CD14-positive monocyte (primary cell): Measurements from ENCODE around the gene RNF111. TPM values are rescaled to one million over a fixed set of nuclear protein-coding genes. Genes with fewer than 3 reads are reported as not detected.

Experiments used
- DNase-seq, 3 donors: peaks; one replicate each; pipeline ENCODE4 v3.0.0-alpha.2; 2011 to 2022
- H2AFZ ChIP-seq: 2 replicates; pipeline ENCODE4 v1.6.0; 2012; ENCODE audit warnings: mild to moderate bottlenecking, low read depth, low read length, inconsistent platforms; ENCODE audit not compliant: insufficient read depth, poor library complexity, severe bottlenecking
- H3K27ac ChIP-seq, 2 donors: 1 replicate in 1 of 2; 2 replicates in 1 of 2; pipeline ENCODE4 v1.5.1; 2012 to 2013; ENCODE audit warnings: low read length in 2 of 2, control low read depth in 1 of 2, inconsistent platforms in 1 of 2, low read depth in 1 of 2, mild to moderate bottlenecking in 1 of 2
- H3K27me3 ChIP-seq, 2 donors: one replicate each; pipeline versions ENCODE4 v1.6.0 to v1.6.1; 2011 to 2013; ENCODE audit warnings: low read length in 2 of 2; ENCODE audit not compliant: control insufficient read depth in 2 of 2, insufficient read depth in 2 of 2
- H3K36me3 ChIP-seq, 2 donors: replicated peaks in 1 of 2; 1 replicate in 1 of 2; 2 replicates in 1 of 2; pipeline versions ENCODE4 v1.5.1 to v1.6.1; 2012 to 2013; ENCODE audit warnings: low read length in 2 of 2, control low read depth in 1 of 2, inconsistent platforms in 1 of 2, mild to moderate bottlenecking in 1 of 2; ENCODE audit not compliant: insufficient read depth in 2 of 2, control insufficient read depth in 1 of 2
- H3K4me1 ChIP-seq, 2 donors: 1 replicate in 1 of 2; 2 replicates in 1 of 2; pipeline versions ENCODE4 v1.5.1 to v1.6.1; 2012 to 2013; ENCODE audit warnings: low read length in 2 of 2, control low read depth in 1 of 2, inconsistent platforms in 1 of 2, mild to moderate bottlenecking in 1 of 2, moderate library complexity in 1 of 2; ENCODE audit not compliant: insufficient read depth in 2 of 2, control insufficient read depth in 1 of 2
- H3K4me2 ChIP-seq: replicated peaks from 2 replicates; pipeline ENCODE3; 2012; ENCODE audit warnings: low read length, moderate library complexity, mild to moderate bottlenecking; ENCODE audit not compliant: poor library complexity, severe bottlenecking; ENCODE audit errors: extremely low read depth
- H3K4me3 ChIP-seq, 3 experiments: fragments of 200-600 bp in 1 of 3; sonication (generic) in 1 of 3; replicated peaks in 1 of 3; 1 replicate in 2 of 3; 2 replicates in 1 of 3; pipeline ENCODE4 v1.5.1; 2011 to 2013; ENCODE audit warnings: low read length in 3 of 3, mild to moderate bottlenecking in 3 of 3, control low read depth in 2 of 3, low read depth in 2 of 3, inconsistent platforms in 1 of 3, moderate library complexity in 1 of 3
- H3K79me2 ChIP-seq: 2 replicates; pipeline ENCODE4 v1.6.0; 2012; ENCODE audit warnings: mild to moderate bottlenecking, control low read depth, inconsistent platforms, low read length, moderate library complexity; ENCODE audit not compliant: insufficient read depth
- H3K9ac ChIP-seq: 2 replicates; pipeline ENCODE4 v1.6.0; 2017; ENCODE audit warnings: low read length, mild to moderate bottlenecking; ENCODE audit not compliant: insufficient read depth, poor library complexity, severe bottlenecking
- H3K9me3 ChIP-seq, 2 donors: replicated peaks in 1 of 2; 1 replicate in 1 of 2; 2 replicates in 1 of 2; pipeline versions ENCODE4 v1.5.1 to v1.6.1; 2012 to 2013; ENCODE audit warnings: low read length in 2 of 2, control low read depth in 1 of 2; ENCODE audit not compliant: control insufficient read depth in 1 of 2, insufficient read depth in 1 of 2
- H4K20me1 ChIP-seq: 2 replicates; pipeline ENCODE4 v1.6.0; 2012; ENCODE audit warnings: mild to moderate bottlenecking, low read length, control low read depth, moderate library complexity; ENCODE audit not compliant: insufficient read depth
- H3K27ac Mint-ChIP-seq, 7 donors: one replicate each; pipeline ENCODE4 v1.8.0; 2020; ENCODE audit warnings: mild to moderate bottlenecking in 7 of 7, mixed read lengths in 7 of 7, moderate library complexity in 6 of 7, inconsistent platforms in 2 of 7
- H3K27me3 Mint-ChIP-seq, 3 donors: one replicate each; pipeline ENCODE4 v1.8.0; 2021 to 2022; ENCODE audit warnings: low read depth in 3 of 3, mild to moderate bottlenecking in 3 of 3, mixed read lengths in 3 of 3, moderate library complexity in 3 of 3, inconsistent platforms in 1 of 3
- H3K36me3 Mint-ChIP-seq, 2 donors: one replicate each; pipeline ENCODE4 v1.8.0; 2020; ENCODE audit warnings: mixed read lengths in 2 of 2, inconsistent platforms in 1 of 2, mild to moderate bottlenecking in 1 of 2
- H3K4me1 Mint-ChIP-seq: one replicate; pipeline ENCODE4 v1.8.0; 2020; ENCODE audit warnings: mild to moderate bottlenecking, mixed read lengths
- H3K4me3 Mint-ChIP-seq, 2 donors: one replicate each; pipeline ENCODE4 v1.8.0; 2020; ENCODE audit warnings: mild to moderate bottlenecking in 2 of 2, mixed read lengths in 2 of 2, moderate library complexity in 1 of 2
- H3K9me3 Mint-ChIP-seq, 7 donors: one replicate each; pipeline ENCODE4 v1.8.0; 2020 to 2022; ENCODE audit warnings: mixed read lengths in 7 of 7, mild to moderate bottlenecking in 6 of 7, moderate library complexity in 6 of 7, inconsistent platforms in 2 of 7
- whole genome bisulfite sequencing: methylation state at CpG from one replicate; pipeline ENCODE4 v1.1.5; 2013; ENCODE audit warnings: missing lambda C conversion rate; ENCODE audit not compliant: insufficient coverage; 5-methylcytosine and 5-hydroxymethylcytosine counted together
- intact Hi-C, 2 donors: fragments of 100-400 bp; cut with micrococcal nuclease; formaldehyde crosslinking; loops; one replicate each; pipeline versions ENCODE4 v1.15.0 to v1.15.1; 2023
- polyA plus RNA-seq, 3 donors: library from polyadenylated mRNA; depleted of rRNA in 1 of 3; unstranded in 2 of 3; stranded (reverse) in 1 of 3; fragments of 300-500 nt in 2 of 3; fragments of >200 nt in 1 of 3; fragmentation: Illumina TruSeq in 2 of 3; gene quantifications; 1 replicate in 2 of 3; 2 replicates in 1 of 3; pipeline ENCODE4 v1.2.3, GENCODE V29; 2012 to 2021
- TF ChIP-seq, protein P1 (sequence below): fragments of 200-600 bp; IDR thresholded peaks from one replicate; pipeline ENCODE4 v1.8.0; 2022; ENCODE audit warnings: antibody characterized with exemption, mild to moderate bottlenecking

Gene RNF111
- polyA plus RNA-seq, 3 donors = 10.2 to 28.0 (median 18.2) TPM

DNA sequence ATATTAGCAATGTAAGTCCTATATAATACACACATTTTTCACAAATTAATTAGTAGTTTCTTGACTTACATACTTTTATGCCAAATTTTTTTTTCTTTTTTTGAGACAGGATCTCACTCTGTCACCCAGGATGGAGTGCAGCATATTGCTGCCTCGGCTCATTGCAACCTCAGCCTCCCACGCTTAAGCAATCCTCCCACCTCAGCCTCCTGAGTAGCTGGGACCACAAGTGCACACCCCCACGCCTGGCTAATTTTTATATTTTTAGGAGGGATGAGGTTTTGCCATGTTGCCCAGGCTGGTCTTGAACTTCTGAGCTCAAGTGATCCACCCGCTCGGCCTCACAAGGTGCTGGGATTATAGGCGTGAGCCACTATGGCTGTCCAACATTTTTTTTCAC is 54.6 kb downstream of the RNF111 start:
- Mint-ChIP-seq H3K36me3 (peaks cover 33 to 51% of the 10 kb centered on the region in 2 donors), H3K27ac (peak overlapping the region in 1 of 7 donors; percentile 41), H3K9me3 (no peaks in the 10 kb centered on the region), H3K4me3 (no peak overlapping the region), H3K4me1 (peaks cover 12% of the 10 kb centered on the region), H3K27me3 (no peaks in the 10 kb centered on the region)
- no peak overlapping the region for H3K27ac ChIP-seq
- peaks cover 99% of the 10 kb centered on the region for H3K79me2 ChIP-seq
- TF ChIP-seq, protein P1, sequence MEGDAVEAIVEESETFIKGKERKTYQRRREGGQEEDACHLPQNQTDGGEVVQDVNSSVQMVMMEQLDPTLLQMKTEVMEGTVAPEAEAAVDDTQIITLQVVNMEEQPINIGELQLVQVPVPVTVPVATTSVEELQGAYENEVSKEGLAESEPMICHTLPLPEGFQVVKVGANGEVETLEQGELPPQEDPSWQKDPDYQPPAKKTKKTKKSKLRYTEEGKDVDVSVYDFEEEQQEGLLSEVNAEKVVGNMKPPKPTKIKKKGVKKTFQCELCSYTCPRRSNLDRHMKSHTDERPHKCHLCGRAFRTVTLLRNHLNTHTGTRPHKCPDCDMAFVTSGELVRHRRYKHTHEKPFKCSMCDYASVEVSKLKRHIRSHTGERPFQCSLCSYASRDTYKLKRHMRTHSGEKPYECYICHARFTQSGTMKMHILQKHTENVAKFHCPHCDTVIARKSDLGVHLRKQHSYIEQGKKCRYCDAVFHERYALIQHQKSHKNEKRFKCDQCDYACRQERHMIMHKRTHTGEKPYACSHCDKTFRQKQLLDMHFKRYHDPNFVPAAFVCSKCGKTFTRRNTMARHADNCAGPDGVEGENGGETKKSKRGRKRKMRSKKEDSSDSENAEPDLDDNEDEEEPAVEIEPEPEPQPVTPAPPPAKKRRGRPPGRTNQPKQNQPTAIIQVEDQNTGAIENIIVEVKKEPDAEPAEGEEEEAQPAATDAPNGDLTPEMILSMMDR = no peak
- no peak overlapping the region for H3K4me2 ChIP-seq
- WGBS = no CpG with 5 or more reads among the region's 6 CpGs
- no peak overlapping the region for H2AFZ ChIP-seq
- H3K4me3 ChIP-seq = no peak overlapping the region
- no peaks in the 10 kb centered on the region for H3K9me3 ChIP-seq
- intact Hi-C loops = no loop called here
- no peak overlapping the region for H3K9ac ChIP-seq
- no peaks in the 10 kb centered on the region for H3K4me1 ChIP-seq
- H4K20me1 ChIP-seq = peaks cover 100% of the 10 kb centered on the region
- DNase-seq = no peak
- H3K36me3 ChIP-seq = peaks cover 19 to 70% of the 10 kb centered on the region in 2 donors
- no peaks in the 10 kb centered on the region for H3K27me3 ChIP-seq

DNA sequence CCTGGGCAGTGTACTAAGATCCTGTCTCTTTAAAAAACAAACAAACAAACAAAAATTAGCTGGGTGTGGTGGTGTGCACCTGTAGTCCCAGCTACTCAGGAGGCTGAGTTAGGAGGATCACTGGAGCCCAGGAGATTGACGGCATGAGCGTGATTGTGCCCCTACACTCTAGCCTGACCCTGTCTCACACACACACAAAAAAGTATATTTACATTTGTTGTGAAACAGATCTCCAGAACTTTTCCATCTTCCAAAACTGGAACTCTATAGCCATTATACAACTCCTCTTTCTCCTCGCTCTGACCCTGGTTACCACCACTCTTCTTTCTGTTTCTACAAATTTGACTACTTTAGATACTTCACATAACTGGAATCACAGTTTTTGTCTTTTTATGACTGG is 61.4 kb downstream of the RNF111 start:
- H3K4me1 Mint-ChIP-seq = peaks cover 2% of the 10 kb centered on the region
- peak overlapping the region in 3 of 7 donors; percentile 26 to 62 (median 36) for H3K27ac Mint-ChIP-seq
- TF ChIP-seq, protein P1 = no peak
- no peak for DNase-seq
- Histone ChIP-seq H3K9ac (no peak overlapping the region), H3K36me3 (peaks cover 30 to 60% of the 10 kb centered on the region in 2 donors), H3K27me3 (no peaks in the 10 kb centered on the region), H3K79me2 (peaks cover 69% of the 10 kb centered on the region), H4K20me1 (peaks cover 99% of the 10 kb centered on the region), H3K4me1 (no peaks in the 10 kb centered on the region), H3K27ac (no peak overlapping the region), H3K4me3 (no peak overlapping the region), H2AFZ (no peak overlapping the region), H3K4me2 (no peak overlapping the region), H3K9me3 (no peaks in the 10 kb centered on the region)
- peaks cover 23 to 56% of the 10 kb centered on the region in 2 donors for H3K36me3 Mint-ChIP-seq
- intact Hi-C loops = no loop called here
- no peaks in the 10 kb centered on the region for H3K27me3 Mint-ChIP-seq
- WGBS = 96% methylated on average over 3 of the region's 3 CpGs
- H3K9me3 Mint-ChIP-seq = peaks cover 0 to 1% (median 0%) of the 10 kb centered on the region in 7 donors
- H3K4me3 Mint-ChIP-seq = no peak overlapping the region
